ENCODE data around the gene PTK6.

PTK6 gene

DNA sequence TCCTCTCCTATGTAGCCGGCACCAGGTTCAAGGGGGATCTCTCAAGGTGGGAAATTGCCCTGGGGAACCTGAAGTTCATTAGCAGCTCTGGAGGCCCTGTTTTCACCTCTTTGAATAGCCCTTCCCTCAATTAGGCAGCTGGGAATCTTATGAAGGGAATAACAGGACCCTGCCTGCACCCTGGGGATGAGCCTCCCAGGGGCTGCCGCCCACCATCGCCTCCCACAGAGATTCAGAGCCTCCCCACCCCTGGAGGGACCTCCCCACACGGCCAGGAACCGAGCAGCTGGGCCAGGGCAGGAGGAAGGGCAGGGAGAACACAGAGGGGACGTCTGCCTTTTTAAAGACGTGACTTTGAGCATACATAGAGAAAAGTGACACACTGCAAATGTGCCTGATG is 33.7 kb downstream of the PTK6 start:
- no peak for DNase-seq

- DNase-seq, result no peak
Observed at GRCh38 chr20:63502671-63503172, 34.5 kb downstream of the PTK6 start.

GRCh38 chr20:63501818-63502670 is 35.1 kb downstream of the PTK6 start:
- no peak for DNase-seq

DNA sequence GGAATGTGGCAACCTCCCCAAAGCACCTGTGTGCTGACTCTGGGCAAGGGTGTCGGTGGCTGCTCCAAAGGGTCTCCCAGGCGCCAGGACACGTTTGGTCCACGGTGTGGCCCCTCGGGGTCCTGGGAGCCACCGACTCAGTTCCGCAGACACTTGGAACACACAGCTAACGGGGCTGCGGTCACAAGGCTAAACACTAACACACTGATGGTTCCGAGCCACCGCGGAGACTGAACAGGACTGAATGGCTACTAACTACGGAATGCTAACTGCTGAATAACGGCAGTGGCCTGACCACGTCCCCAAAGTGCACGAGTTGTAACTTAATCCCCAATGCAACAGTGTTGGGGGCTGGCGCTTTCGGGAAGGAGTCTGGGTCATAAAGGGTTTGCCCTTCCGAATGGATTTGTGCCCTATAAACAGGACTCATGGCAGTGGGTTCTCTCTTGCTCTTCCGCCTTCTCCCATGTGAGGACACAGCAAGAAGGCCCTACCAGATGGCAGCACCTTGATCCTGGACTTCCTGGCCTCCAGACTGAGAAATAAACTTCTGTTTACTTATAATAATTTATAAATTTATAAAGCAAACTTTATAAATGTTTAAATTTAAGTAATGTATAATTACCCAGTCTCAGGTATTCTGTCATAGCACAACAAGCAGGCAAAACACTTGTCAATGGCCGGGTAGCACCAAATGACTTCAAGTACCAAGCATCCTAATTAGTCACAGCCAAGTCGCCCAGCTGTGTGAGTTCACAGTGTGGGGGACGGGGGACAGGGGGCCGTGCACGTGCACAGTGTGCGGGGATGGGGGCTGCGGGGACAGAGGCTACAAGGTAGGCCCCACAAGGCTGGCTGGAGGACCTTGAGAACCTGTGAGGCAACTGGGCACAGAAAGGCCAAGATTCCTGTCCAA is 36.0 kb downstream of the PTK6 start:
- DNase-seq, result no peak

- DNase-seq, result no peak
Observed at GRCh38 chr20:63500151-63500901, 36.9 kb downstream of the PTK6 start.

DNA sequence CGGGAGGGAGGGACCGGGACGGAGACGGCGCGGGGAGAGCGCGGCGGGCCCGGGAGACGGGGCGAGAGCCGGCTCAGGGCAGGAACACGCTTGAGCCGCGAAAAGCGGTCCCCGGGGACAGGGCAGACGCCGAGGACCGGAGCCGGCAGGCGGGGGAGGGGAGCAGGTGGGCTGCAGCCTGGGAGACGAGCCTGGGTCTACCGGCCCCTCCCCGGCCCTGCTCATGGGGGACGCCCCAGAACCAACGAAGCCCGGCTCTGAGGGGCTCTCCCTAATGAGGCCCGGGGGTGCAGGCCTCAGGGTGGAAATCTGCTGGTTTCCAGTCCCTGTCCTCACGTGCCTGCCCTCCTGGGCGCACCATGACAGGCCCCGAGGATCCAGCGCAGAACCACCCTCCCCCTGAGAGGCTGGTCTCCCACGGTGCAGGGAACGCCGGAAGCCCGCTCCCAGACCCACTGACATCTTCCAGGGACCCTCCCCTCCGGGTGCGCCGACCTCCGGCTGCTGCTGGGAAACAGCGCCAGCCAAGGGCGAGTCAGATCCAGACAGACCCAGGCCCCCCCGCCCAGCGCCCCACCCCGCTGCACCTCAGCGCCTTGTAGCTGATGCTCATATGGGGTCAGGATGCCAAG is 37.7 kb downstream of the PTK6 start:
- no peak for DNase-seq

DNA sequence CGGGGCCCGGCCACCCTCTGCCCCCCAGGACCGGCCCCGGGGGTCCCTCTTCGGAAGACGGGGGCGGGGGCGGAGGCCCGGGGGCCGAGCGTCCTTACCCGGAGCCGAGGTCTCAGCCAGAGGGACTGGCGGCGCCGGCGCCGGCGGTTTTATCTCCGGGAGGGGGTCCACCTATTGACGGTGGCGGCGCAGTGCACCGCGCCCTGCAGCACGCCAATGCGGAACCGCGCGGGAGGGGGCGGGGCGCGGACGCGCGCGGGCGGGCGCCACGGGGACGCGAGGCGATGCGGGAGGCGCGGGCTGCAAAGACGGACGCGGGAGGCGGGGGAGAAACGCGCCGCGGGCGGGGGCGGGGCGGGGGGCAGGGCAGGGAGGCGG is 38.2 kb downstream of the PTK6 start, which contains the start of gene EEF1A2:
EEF1A2 (minus strand) TSS at position 124 of the 378 bp plus-strand sequence. CDS start 1,320 bp downstream, outside the sequence.
- peak; percentile 18 for DNase-seq

DNA sequence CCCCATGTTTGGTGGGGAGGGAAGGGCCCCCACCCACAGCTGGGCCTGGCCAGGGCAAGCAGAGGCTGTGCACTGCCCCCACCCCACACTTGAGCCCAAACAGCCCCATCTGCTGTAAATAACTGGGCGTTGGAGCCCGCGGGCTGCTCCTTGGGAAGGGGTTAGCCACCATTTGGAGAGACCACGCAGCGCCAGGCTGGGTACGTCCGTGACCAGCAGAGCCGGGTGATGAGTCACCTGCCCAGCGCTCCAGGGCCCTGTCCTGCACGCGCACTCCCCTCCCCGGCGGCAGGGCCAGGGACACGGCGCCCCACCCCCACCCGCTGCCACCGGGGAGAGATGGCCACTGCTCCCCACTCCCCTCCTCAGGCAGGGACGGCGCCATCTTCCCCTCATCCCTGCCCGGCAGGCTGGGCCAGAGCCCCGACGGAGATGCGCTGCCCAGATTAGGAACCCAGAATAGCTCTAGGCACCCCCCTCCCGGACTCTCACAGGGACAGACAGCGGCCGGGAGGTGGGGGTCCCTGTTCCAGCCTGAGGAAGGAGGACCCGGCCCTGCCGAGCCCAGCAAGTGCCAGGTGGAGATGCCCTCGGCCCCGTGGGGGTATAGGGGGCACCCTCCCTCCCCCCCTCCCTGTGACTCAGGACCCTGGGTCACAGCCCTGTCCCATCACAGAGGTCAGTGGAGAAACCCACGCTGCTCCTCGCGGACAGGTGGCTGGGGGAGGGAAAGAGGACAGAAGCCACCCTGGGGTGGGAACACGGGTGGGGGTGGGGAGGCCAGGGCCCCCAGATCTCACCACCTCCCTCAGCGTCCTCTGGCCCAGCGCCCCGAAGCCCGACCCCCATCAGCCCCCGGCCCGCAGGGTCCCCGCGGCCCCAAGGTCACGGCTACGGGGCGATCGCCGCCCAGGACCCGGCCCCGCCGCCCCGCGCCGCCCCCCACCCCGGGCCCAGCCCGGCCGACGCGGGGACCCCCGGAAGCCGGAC is 38.9 kb downstream of the PTK6 start:
- no peak for DNase-seq

- DNase-seq, result no peak
Observed at GRCh38 chr20:63497138-63497945, 39.8 kb downstream of the PTK6 start.

DNA sequence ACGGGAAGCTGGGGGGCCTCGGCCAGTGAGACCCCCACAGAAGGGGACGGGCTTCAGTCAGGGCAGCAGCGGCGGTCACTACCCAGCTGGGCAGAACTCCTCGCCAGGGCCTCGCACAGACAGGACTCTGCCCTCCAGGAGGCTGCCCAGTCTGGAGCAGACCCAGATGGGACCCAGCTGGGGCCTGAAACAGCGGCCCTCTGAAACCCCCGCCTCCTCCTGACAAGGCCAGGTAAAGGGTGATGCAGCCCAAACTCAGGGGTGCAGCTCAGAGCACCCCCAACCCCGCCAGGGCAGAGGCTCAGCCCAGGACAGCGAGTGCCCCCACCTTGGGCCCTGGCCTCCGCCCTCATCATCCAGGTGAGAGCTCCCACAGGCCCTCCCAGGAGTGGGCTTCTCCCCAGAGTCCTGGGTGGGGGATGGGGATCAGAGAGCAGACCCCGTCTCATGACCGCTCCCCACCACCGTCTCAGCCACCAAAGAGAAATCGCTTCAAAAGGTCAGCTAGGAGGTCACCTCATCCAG is 40.5 kb downstream of the PTK6 start:
- no peak for DNase-seq

DNA sequence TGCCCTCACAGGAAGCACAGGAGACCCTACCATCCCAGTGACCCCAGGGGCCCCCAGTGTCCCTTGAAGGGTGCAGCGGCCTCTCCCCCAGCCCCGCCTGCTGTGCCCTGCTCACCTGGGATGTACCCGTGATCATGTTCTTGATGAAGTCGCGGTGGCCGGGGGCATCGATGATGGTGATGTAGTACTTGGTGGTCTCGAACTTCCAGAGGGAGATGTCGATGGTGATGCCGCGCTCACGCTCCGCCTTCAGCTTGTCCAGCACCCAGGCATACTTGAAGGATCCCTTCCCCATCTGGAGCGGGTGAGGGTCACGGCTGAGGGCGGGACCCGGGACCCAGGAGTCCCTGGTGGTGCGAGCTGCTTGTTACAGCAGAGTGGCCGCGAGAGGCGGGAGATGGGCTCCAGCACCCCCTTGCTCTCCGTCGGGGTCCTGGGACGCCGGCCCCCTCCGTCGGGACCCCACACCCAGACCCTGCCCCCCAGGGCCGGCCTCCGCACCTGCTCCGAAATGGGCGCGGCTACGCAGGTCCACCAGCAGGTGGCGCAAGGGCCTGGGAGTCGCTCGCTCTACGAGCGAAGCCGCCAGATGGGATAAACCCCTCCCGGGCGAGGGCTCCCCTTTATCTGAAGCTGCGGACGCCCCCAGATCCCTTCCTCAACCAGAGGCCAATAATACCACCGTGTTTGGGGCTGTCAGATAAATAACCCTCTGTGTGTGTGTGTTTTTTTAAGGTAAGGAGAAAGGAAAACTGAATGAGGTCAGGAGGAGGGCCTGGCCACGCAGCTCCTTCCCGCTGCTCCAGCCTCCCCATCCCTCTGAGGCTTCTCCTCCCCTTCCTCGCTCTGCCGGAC is 41.2 kb downstream of the PTK6 start:
- DNase-seq, result peak; percentile 74

- DNase-seq, result no peak
Observed at GRCh38 chr20:63495167-63495720, 41.9 kb downstream of the PTK6 start.

DNA sequence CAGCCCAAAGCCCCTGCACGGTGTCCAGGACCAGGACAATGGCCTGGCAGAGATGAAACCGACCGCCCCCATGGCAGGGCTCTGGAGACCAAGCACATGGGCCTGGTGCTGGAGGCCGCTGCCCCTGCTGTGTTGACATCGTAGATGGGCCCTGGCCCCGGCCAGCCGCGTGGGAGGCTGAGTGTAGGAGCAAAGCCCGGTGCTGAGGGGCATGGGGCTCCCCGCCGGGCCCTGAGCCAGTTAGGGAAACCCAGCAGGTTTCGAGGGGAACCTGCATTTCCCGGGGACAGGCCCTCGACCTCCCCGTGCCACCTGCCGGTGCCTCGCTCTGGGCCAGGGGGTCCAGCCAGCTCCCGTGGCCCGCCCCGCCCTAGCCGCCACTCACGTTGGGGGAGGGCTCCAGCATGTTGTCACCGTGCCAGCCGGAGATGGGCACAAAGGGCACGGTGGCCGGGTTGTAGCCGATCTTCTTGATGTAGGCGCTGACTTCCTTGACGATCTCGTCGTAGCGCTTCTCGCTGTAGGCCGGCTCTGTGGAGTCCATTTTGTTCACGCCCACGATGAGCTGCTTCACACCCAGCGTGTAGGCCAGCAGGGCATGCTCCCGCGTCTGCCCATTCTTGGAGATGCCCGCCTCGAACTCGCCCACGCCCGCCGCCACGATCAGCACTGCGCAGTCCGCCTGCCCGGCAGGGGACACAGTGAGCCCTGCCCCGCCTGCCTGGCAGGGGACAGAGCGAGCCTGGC is 42.6 kb downstream of the PTK6 start:
- DNase-seq, result no peak

GRCh38 chr20:63494084-63494419 is 43.1 kb downstream of the PTK6 start:
- no peak for DNase-seq

DNA sequence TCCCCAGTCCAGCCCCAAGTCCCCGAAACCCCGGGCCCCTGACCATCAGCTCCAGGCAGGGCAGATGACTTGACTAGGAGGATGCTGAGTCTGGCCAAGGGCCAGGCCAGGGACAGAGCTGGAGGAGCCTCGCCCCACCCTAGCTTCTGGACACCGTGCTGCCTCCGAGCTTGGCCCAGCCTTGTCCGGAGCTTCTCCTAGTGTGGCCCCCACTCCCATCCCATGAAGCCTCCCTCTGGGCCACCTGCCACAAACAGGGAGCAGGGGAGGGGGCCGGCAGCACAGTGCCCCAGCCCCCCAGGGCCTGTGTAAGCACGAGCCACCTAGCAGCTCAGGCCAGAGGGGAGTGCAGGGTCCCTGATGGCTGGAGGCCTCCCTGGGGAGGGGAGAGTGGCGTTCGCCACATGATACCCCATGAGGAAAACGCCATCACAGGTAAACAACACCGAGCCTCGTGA is 43.6 kb downstream of the PTK6 start:
- DNase-seq, result no peak

- no peak for DNase-seq
Observed at GRCh38 chr20:63492982-63493381, 44.2 kb downstream of the PTK6 start.

- DNase-seq, result no peak
Observed at GRCh38 chr20:63492518-63492917, 44.7 kb downstream of the PTK6 start.
